GM06990 (cell line): ENCODE measurements around the gene HS6ST1.
"Not testable (repeated sequence)": the region's sequence is repeated elsewhere in the genome, so short reads cannot be mapped to it uniquely, and the experiment has no call there.

ENCODE experiments used
- DNase-seq: peaks from one replicate; pipeline ENCODE4 v3.0.0-alpha.2; 2011; ENCODE audit not compliant: insufficient read length; ENCODE audit errors: extremely low read depth
- H3K27me3 ChIP-seq: replicated peaks from 2 replicates; pipeline ENCODE4 v1.6.0; 2011; ENCODE audit warnings: low read length; ENCODE audit not compliant: control insufficient read depth, insufficient read depth
- H3K36me3 ChIP-seq: 2 replicates; pipeline ENCODE4 v1.5.1; 2011; ENCODE audit warnings: low read length; ENCODE audit not compliant: control insufficient read depth, insufficient read depth
- H3K4me3 ChIP-seq: replicated peaks from 2 replicates; pipeline ENCODE4 v1.5.1; 2011; ENCODE audit warnings: low read depth, mild to moderate bottlenecking, control low read depth, low read length
- CTCF ChIP-seq: IDR thresholded peaks from 2 replicates; pipeline ENCODE4 v1.5.1; 2011; ENCODE audit warnings: low read length, control low read depth, mild to moderate bottlenecking, inconsistent platforms; ENCODE audit not compliant: insufficient read depth, poor library complexity, severe bottlenecking

HS6ST1 gene

GRCh38 chr2:128271911-128272600 is 46.6 kb downstream of the HS6ST1 start:
- Histone ChIP-seq H3K27me3 (no peaks in the 10 kb centered on the region), H3K36me3 (no peaks in the 10 kb centered on the region; the same call in 1 of the 2 replicates), H3K4me3 (no peak overlapping the region)
- TF ChIP-seq CTCF, result no peak
- no peak for DNase-seq

GRCh38 chr2:128271597-128271910 is 47.1 kb downstream of the HS6ST1 start:
- no peak for DNase-seq
- TF ChIP-seq CTCF, result no peak
- no peaks in the 10 kb centered on the region; the same call in 1 of the 2 replicates for H3K36me3 ChIP-seq

GRCh38 chr2:128270672-128271596 is 47.7 kb downstream of the HS6ST1 start:
- DNase-seq, result no peak
- TF ChIP-seq CTCF, result no peak
- Histone ChIP-seq H3K27me3 (no peaks in the 10 kb centered on the region), H3K36me3 (no peaks in the 10 kb centered on the region; the same call in 1 of the 2 replicates), H3K4me3 (no peak overlapping the region)

More at GRCh38 chr2:128271597-128271910, 47.1 kb downstream of the HS6ST1 start:
- H3K27me3 ChIP-seq, result no peaks in the 10 kb centered on the region
- no peak overlapping the region for H3K4me3 ChIP-seq

DNA sequence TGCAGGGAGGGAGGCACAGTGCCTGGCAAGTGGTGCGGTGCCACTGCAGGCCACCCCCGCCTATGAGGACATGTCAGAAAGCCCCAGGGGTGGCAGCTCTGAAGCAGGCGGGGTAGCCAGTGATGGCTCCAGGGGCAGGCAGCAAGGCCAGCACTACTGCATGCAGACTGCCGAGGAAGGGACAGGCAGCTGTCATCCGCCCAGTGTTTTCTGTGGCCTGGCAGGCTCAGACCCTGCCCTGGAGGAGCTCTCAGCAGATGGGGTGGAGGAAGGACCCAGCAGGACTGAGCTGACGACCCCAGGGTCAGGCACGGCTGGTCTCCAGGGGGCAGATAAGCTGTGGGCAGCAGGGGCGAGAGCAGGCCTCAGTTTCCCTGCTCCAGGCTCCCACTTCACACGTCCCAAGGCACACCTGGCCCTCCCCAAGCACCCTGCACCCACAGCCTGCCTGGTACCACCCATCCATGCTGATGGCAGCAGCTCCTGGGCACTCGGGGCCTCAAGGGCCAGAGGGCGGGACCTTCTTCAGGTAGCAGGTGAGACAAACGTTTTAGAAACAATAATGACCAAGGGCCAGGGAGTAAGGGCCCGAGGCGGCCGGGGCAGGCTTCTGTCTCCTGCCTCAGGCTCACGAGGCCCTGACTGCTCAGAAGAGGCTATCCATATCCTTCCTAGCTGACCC is 48.5 kb downstream of the HS6ST1 start:
- H3K36me3 ChIP-seq, result no peaks in the 10 kb centered on the region
- no peak for DNase-seq
- TF ChIP-seq CTCF, result no peak
- H3K4me3 ChIP-seq, result no peak overlapping the region
- no peaks in the 10 kb centered on the region for H3K27me3 ChIP-seq

DNA sequence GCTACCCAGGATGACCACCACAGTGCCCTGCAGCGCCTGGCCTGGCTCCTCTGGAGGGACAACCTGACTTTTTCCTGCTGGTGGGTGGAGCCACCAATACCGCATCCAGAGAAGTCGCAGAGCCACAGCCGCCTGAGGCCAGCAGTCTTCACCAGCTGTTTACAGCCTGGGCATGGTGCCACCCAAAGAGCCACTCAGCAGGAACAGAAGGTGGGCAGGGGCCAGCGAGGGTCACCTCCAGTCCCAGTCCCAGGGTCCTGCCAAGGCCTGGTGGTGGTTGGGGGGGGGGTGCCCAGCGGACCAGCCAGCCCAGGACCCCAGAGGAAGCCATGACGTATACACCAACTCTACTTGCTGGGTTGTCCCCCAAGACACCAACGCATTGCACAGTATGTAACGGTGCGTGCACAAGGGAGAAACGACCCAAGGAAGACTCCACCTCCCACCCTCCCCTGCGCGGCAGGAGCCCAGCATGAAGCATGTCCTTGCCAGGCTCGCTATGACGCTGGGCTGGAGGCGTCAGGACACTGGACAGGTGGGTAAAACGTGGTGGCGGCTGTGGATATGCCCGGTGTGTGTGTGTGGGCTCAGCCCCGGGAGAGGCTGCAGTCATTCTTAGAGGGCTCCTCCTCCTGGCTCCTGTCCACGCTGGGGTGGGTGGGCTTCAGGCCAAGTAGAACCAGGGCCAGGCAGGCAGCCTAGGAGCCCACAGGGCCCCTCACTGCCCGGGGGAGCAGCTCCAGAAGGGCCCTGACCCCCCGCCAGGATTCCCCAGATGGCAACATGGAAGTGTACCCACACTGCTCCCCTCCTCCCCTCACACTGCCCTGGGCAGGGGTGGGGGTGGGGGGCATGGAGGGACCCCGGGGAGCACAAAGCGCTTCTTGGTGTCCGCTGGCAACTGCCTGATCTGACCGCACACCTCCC is 49.3 kb downstream of the HS6ST1 start:
- no peaks in the 10 kb centered on the region for H3K36me3 ChIP-seq
- DNase-seq, result no peak
- no peak for TF ChIP-seq CTCF

GRCh38 chr2:128268611-128269010 is 50.1 kb downstream of the HS6ST1 start:
- H3K36me3 ChIP-seq, DNase-seq, H3K4me3 ChIP-seq, H3K27me3 ChIP-seq: not testable (repeated sequence)

More for the DNA sequence above, 49.3 kb downstream of the HS6ST1 start:
- H3K4me3 ChIP-seq, result no peak overlapping the region
- H3K27me3 ChIP-seq, result no peaks in the 10 kb centered on the region

DNA sequence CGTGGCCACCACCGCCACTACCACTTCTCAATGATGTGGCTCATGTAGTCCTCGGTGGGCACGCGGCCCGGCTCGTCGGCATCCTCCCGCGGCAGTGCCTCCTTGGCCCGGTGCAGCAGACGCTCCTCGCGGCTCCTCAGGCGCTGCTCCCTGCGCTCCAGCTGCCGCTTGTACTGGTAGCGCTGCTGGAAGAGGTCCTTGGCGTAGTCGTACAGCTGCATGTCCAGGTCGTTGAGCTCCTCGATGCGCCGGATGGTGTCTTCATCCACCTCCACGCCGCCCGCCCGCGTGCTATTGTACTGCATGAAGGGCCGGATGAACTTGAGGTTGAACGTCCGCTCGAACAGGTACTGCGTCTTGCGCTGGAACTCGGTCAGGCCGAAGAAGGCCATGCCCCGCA is 50.5 kb downstream of the HS6ST1 start:
- not testable (repeated sequence) for H3K27me3 ChIP-seq, DNase-seq, H3K4me3 ChIP-seq, H3K36me3 ChIP-seq

GRCh38 chr2:128267649-128268048 is 51.0 kb downstream of the HS6ST1 start:
- H3K36me3 ChIP-seq, DNase-seq, H3K27me3 ChIP-seq, H3K4me3 ChIP-seq: not testable (repeated sequence)
